ENCODE data around the gene UBTD2. TPM values are rescaled to one million over a fixed set of nuclear protein-coding genes. Genes with fewer than 3 reads are reported as not detected.

The UBTD2 gene
- total and polyA plus RNA-seq, 2 experiments from 2014 or later, result 17.9 to 46.3 TPM

DNA sequence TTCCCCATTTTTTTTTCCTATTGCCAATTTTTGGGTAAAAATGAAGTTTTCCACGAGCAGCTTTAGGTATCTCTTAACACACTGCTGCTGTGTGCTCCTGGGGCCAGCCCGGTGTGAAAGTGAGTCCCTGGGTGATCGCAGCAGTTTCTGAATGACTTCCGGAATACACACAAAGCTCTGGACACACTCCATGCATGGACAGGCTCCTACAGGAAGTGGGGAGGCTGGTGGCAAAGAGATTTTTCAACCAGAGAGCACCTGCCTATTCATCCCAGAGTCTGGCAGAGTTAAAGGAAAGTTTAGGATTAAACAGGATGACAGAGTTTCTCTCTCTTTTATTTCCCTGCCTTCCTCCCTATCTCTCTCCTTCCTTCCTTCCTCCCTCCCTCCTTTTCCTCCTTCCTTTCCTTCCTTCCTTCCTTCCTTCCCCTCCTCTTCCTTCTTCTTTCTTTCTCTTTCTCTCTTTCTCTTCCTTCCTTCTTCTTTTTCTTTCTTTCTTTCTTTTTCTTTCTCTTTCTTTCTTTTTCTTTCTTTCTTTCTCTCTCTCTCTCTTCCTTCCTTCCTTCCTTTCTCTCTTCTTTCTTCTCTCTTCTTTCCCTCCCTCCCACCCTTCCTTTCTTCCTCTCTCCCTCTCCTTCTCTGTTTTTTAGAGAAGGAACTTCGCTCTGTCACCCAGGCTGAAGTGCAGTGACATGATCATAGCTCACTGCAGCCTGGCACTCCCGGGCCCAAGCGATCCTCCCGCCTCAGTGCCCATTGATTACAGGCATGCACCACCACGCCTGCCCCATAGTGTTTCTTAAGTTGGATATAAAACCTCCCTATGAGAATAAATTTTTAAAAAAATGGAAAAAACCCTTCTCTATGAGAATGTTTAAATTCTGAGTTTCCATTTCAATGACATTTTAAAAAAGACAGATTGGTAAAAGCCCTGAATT lies 38.7 kb upstream of the UBTD2 start (continued):
- TF ChIP-seq, protein P1, sequence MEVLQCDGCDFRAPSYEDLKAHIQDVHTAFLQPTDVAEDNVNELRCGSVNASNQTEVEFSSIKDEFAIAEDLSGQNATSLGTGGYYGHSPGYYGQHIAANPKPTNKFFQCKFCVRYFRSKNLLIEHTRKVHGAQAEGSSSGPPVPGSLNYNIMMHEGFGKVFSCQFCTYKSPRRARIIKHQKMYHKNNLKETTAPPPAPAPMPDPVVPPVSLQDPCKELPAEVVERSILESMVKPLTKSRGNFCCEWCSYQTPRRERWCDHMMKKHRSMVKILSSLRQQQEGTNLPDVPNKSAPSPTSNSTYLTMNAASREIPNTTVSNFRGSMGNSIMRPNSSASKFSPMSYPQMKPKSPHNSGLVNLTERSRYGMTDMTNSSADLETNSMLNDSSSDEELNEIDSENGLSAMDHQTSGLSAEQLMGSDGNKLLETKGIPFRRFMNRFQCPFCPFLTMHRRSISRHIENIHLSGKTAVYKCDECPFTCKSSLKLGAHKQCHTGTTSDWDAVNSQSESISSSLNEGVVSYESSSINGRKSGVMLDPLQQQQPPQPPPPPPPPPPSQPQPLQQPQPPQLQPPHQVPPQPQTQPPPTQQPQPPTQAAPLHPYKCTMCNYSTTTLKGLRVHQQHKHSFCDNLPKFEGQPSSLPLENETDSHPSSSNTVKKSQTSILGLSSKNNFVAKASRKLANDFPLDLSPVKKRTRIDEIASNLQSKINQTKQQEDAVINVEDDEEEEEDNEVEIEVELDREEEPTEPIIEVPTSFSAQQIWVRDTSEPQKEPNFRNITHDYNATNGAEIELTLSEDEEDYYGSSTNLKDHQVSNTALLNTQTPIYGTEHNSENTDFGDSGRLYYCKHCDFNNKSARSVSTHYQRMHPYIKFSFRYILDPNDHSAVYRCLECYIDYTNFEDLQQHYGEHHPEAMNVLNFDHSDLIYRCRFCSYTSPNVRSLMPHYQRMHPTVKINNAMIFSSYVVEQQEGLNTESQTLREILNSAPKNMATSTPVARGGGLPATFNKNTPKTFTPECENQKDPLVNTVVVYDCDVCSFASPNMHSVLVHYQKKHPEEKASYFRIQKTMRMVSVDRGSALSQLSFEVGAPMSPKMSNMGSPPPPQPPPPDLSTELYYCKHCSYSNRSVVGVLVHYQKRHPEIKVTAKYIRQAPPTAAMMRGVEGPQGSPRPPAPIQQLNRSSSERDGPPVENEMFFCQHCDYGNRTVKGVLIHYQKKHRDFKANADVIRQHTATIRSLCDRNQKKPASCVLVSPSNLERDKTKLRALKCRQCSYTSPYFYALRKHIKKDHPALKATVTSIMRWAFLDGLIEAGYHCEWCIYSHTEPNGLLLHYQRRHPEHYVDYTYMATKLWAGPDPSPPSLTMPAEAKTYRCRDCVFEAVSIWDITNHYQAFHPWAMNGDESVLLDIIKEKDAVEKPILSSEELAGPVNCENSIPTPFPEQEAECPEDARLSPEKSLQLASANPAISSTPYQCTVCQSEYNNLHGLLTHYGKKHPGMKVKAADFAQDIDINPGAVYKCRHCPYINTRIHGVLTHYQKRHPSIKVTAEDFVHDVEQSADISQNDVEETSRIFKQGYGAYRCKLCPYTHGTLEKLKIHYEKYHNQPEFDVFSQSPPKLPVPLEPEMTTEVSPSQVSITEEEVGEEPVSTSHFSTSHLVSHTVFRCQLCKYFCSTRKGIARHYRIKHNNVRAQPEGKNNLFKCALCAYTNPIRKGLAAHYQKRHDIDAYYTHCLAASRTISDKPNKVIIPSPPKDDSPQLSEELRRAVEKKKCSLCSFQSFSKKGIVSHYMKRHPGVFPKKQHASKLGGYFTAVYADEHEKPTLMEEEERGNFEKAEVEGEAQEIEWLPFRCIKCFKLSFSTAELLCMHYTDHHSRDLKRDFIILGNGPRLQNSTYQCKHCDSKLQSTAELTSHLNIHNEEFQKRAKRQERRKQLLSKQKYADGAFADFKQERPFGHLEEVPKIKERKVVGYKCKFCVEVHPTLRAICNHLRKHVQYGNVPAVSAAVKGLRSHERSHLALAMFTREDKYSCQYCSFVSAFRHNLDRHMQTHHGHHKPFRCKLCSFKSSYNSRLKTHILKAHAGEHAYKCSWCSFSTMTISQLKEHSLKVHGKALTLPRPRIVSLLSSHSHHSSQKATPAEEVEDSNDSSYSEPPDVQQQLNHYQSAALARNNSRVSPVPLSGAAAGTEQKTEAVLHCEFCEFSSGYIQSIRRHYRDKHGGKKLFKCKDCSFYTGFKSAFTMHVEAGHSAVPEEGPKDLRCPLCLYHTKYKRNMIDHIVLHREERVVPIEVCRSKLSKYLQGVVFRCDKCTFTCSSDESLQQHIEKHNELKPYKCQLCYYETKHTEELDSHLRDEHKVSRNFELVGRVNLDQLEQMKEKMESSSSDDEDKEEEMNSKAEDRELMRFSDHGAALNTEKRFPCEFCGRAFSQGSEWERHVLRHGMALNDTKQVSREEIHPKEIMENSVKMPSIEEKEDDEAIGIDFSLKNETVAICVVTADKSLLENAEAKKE (CRISPR knock-in tag; IDR thresholded peaks at IDR 0.05), result no peak
- TF ChIP-seq EZH2 (IDR thresholded peaks at IDR 0.05; ENCODE audit: low read depth, unreplicated experiment) (no peak), ETS1 (IDR thresholded peaks at IDR 0.05) (no peak), JUNB (IDR thresholded peaks at IDR 0.05; ENCODE audit: unreplicated experiment) (no peak), CREB1 (CRISPR knock-in tag; IDR thresholded peaks at IDR 0.05; ENCODE audit: low read depth) (no peak), ZNF331 (CRISPR knock-in tag; IDR thresholded peaks at IDR 0.05; ENCODE audit: low read depth) (no peak)

GRCh38 chr5:172321593-172321992 lies 38.0 kb upstream of the UBTD2 start:
- H3K36me3 ChIP-seq (ENCODE audit: insufficient read depth), result no peaks in the 10 kb centered on the region
- H2AFZ ChIP-seq, result no peak overlapping the region
- no peaks in the 10 kb centered on the region for H3K4me1 Mint-ChIP-seq
- no peak overlapping the region for H3K4me3 ChIP-seq
- H3K9me3 Mint-ChIP-seq, result no peaks in the 10 kb centered on the region
- H3K27me3 ChIP-seq (ENCODE audit: insufficient read depth), result no peaks in the 10 kb centered on the region
- no peaks in the 10 kb centered on the region for H3F3A ChIP-seq (replicated peaks; ENCODE audit: low read depth)
- no peak overlapping the region for H3K27ac ChIP-seq (ENCODE audit: low read depth)
- no peaks in the 10 kb centered on the region for H3K9me2 ChIP-seq (ENCODE audit: insufficient read depth)
- H3K27ac Mint-ChIP-seq, result no peak overlapping the region
- no peaks in the 10 kb centered on the region for H3K79me2 ChIP-seq (replicated peaks; ENCODE audit: insufficient read depth)
- H3K4me1 ChIP-seq (ENCODE audit: insufficient read depth), result no peaks in the 10 kb centered on the region
- no peaks in the 10 kb centered on the region for H3K36me3 Mint-ChIP-seq (ENCODE audit: low read depth)
- no peak overlapping the region for H3K4me2 ChIP-seq
- DNase-seq (ENCODE audit: low spot score), result no peak
- H3K4me3 Mint-ChIP-seq, result no peak overlapping the region
- TF ChIP-seq STAT1 (IDR thresholded peaks at IDR 0.05; ENCODE audit: unreplicated experiment) (no peak), EZH2phosphoT487 (IDR thresholded peaks at IDR 0.05; ENCODE audit: unreplicated experiment) (no peak), NANOG (IDR thresholded peaks at IDR 0.05; ENCODE audit: borderline replicate concordance) (no peak)
- TF ChIP-seq, protein P2, sequence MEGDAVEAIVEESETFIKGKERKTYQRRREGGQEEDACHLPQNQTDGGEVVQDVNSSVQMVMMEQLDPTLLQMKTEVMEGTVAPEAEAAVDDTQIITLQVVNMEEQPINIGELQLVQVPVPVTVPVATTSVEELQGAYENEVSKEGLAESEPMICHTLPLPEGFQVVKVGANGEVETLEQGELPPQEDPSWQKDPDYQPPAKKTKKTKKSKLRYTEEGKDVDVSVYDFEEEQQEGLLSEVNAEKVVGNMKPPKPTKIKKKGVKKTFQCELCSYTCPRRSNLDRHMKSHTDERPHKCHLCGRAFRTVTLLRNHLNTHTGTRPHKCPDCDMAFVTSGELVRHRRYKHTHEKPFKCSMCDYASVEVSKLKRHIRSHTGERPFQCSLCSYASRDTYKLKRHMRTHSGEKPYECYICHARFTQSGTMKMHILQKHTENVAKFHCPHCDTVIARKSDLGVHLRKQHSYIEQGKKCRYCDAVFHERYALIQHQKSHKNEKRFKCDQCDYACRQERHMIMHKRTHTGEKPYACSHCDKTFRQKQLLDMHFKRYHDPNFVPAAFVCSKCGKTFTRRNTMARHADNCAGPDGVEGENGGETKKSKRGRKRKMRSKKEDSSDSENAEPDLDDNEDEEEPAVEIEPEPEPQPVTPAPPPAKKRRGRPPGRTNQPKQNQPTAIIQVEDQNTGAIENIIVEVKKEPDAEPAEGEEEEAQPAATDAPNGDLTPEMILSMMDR (conservative IDR thresholded peaks at IDR 0.05; ENCODE audit: low read depth in 2 of 2), result no peak
- no peaks in the 10 kb centered on the region for H4K20me1 ChIP-seq (replicated peaks; ENCODE audit: insufficient read depth)
- peaks cover 3% of the 10 kb centered on the region for H3K27me3 Mint-ChIP-seq (ENCODE audit: insufficient read depth, low read depth, poor library complexity)
- ATAC-seq, result no peak

All from GM23338 (cell line).